HG02588 (cell line): ENCODE results near the gene OR4C5.
"Not testable (repeated sequence)": the region's sequence is repeated elsewhere in the genome, so short reads cannot be mapped to it uniquely, and the experiment has no call there.

ENCODE experiments used
- ATAC-seq: cut with Tn5 transposase; IDR thresholded peaks from one replicate; pipeline ENCODE4 v1.9.1; 2021; ENCODE audit warnings: mild to moderate bottlenecking, moderate library complexity; ENCODE audit not compliant: unreplicated experiment

Gene OR4C5

GRCh38 chr11:48366365-48366764 is at the start of gene OR4C5:
OR4C5 (minus strand) TSS chr11:48366465; CDS start chr11:48366465, 0 bp downstream.
- no peak for ATAC-seq

- ATAC-seq: no peak
These were observed 18.4 kb upstream of the OR4C5 start for GRCh38 chr11:48384670-48385069.

GRCh38 chr11:48384151-48384550 is 17.9 kb upstream of the OR4C5 start:
- ATAC-seq: not testable (repeated sequence)

GRCh38 chr11:48361289-48361688 is 5.0 kb downstream of the OR4C5 start:
- ATAC-seq: not testable (repeated sequence)

GRCh38 chr11:48354677-48355076 is 11.6 kb downstream of the OR4C5 start:
- no peak for ATAC-seq

GRCh38 chr11:48354013-48354412 is 12.3 kb downstream of the OR4C5 start:
- no peak for ATAC-seq

- not testable (repeated sequence) for ATAC-seq
These were observed 20.0 kb downstream of the OR4C5 start for GRCh38 chr11:48346286-48346685.

GRCh38 chr11:48342505-48342904 is 23.8 kb downstream of the OR4C5 start:
- ATAC-seq: not testable (repeated sequence)

GRCh38 chr11:48341466-48341865 is 24.8 kb downstream of the OR4C5 start:
- no peak for ATAC-seq

- ATAC-seq: not testable (repeated sequence)
These were observed 41.6 kb downstream of the OR4C5 start, which contains the start of gene OR4C3 for GRCh38 chr11:48324620-48325019. OR4C3 (plus strand) TSS chr11:48324920; CDS start chr11:48325022, 102 bp downstream.

- not testable (repeated sequence) for ATAC-seq
These were observed 46.5 kb downstream of the OR4C5 start for GRCh38 chr11:48319813-48320212.
